ENCODE results near the gene MICU1. TPM values are rescaled to one million over a fixed set of nuclear protein-coding genes. Genes with fewer than 3 reads are reported as not detected.

The MICU1 gene
- total and polyA plus RNA-seq, 2 of the 13 experiments (the other 11 are each of a cell fraction or from before 2014, with no cell fraction given) = 32.5 to 56.1 TPM

- TF ChIP-seq ZNF782 (CRISPR knock-in tag; IDR thresholded peaks at IDR 0.05; ENCODE audit: borderline replicate concordance) = no peak
- peak; percentile 61 for TF ChIP-seq DBP (CRISPR knock-in tag; IDR thresholded peaks at IDR 0.05; ENCODE audit: not compliant biosample characterization)
- no peak for TF ChIP-seq FOXA1 (IDR thresholded peaks at IDR 0.05)
- TF ChIP-seq FOXA1 (CRISPR knock-in tag; IDR thresholded peaks at IDR 0.05) = peak; percentile 89
- no peak for TF ChIP-seq ZNF75D (CRISPR knock-in tag; IDR thresholded peaks at IDR 0.05; ENCODE audit: borderline replicate concordance)
- peak; percentile 84; the same call in 1 of the 2 replicates for TF ChIP-seq ZHX2 (IDR thresholded peaks at IDR 0.05; ENCODE audit: low read depth)
- 0 out of 2 replicates have a peak, but pooled peaks have one; percentile 56 for TF ChIP-seq ZHX2 (CRISPR knock-in tag; IDR thresholded peaks at IDR 0.05; ENCODE audit: borderline replicate concordance)
- TF ChIP-seq ZNF337 (CRISPR knock-in tag; IDR thresholded peaks at IDR 0.05; ENCODE audit: borderline replicate concordance, low read depth) = no peak
- TF ChIP-seq NPAS2 (CRISPR knock-in tag; IDR thresholded peaks at IDR 0.05; ENCODE audit: borderline replicate concordance) = no peak
- peak; percentile 78; the same call in 1 of the 2 replicates for TF ChIP-seq ZZZ3 (CRISPR knock-in tag; IDR thresholded peaks at IDR 0.05; ENCODE audit: borderline replicate concordance)
- TF ChIP-seq ZBTB4 (CRISPR knock-in tag; IDR thresholded peaks at IDR 0.05; ENCODE audit: borderline replicate concordance) = peak; percentile 85; the same call in 1 of the 2 replicates
- peak; percentile 76 for TF ChIP-seq ZNF883 (CRISPR knock-in tag; IDR thresholded peaks at IDR 0.05; ENCODE audit: not compliant biosample characterization)
- no peak for TF ChIP-seq SP1 (IDR thresholded peaks at IDR 0.05)
- TF ChIP-seq SP1 (CRISPR knock-in tag; IDR thresholded peaks at IDR 0.05) = peak; percentile 73
- TF ChIP-seq ZNF207 (IDR thresholded peaks at IDR 0.05; ENCODE audit: borderline replicate concordance) = no peak
- TF ChIP-seq ZNF780A (CRISPR knock-in tag; IDR thresholded peaks at IDR 0.05) = no peak
- TF ChIP-seq HINFP (CRISPR knock-in tag; IDR thresholded peaks at IDR 0.05; ENCODE audit: low read depth) = peak; percentile 84; the same call in 1 of the 2 replicates
Observed at GRCh38 chr10:72354356-72355213, 271.3 kb downstream of the MICU1 start, which contains the start of gene DNAJB12 (continued).

Data from HepG2 (cell line).